IPS DF 6.9 (cell line): ENCODE data around the gene RBM4B.

Experiments used
- DNase-seq: peaks from one replicate; pipeline ENCODE4 v3.0.0-alpha.2; 2013; ENCODE audit warnings: low read depth, low spot score
- H3K27ac ChIP-seq: one replicate; pipeline ENCODE4 v1.5.1; 2013; ENCODE audit warnings: low read length, control low read depth
- H3K27me3 ChIP-seq: 2 replicates; pipeline ENCODE4 v1.6.1; 2013; ENCODE audit warnings: mild to moderate bottlenecking, low read length; ENCODE audit not compliant: control insufficient read depth, insufficient read depth
- H3K36me3 ChIP-seq: 2 replicates; pipeline ENCODE4 v1.6.1; 2013; ENCODE audit warnings: low read length; ENCODE audit not compliant: control insufficient read depth, insufficient read depth
- H3K4me1 ChIP-seq: 2 replicates; pipeline ENCODE4 v1.6.1; 2013; ENCODE audit warnings: low read length; ENCODE audit not compliant: control insufficient read depth, insufficient read depth
- H3K4me3 ChIP-seq: 2 replicates; pipeline ENCODE4 v1.5.1; 2013; ENCODE audit warnings: mild to moderate bottlenecking, low read length
- H3K9me3 ChIP-seq: 2 replicates; pipeline ENCODE4 v1.6.1; 2013; ENCODE audit warnings: low read length, inconsistent platforms; ENCODE audit not compliant: control insufficient read depth, insufficient read depth
- WGBS: extraction: QIAGEN DNeasy Blood & Tissue Kit; methylation state at CpG from one replicate; pipeline ENCODE4 v1.1.7; 2013; ENCODE audit warnings: mixed read lengths, missing lambda C conversion rate; ENCODE audit not compliant: insufficient read length, insufficient coverage; 5-methylcytosine and 5-hydroxymethylcytosine counted together

Gene RBM4B

GRCh38 chr11:66719111-66719872 lies 41.6 kb upstream of the RBM4B start:
- Histone ChIP-seq H3K4me3 (no peak overlapping the region), H3K36me3 (peaks cover 12% of the 10 kb centered on the region), H3K4me1 (peaks cover 15% of the 10 kb centered on the region), H3K27ac (no peak overlapping the region), H3K9me3 (no peaks in the 10 kb centered on the region), H3K27me3 (no peaks in the 10 kb centered on the region)
- no peak for DNase-seq
- no CpG with 5 or more reads among the region's 8 CpGs for WGBS

GRCh38 chr11:66718320-66718971 lies 40.8 kb upstream of the RBM4B start:
- WGBS = no CpG with 5 or more reads among the region's 26 CpGs
- peaks cover 19% of the 10 kb centered on the region for H3K36me3 ChIP-seq
- H3K4me1 ChIP-seq = peaks cover 15% of the 10 kb centered on the region
- H3K4me3 ChIP-seq = no peak overlapping the region
- no peaks in the 10 kb centered on the region for H3K9me3 ChIP-seq
- no peaks in the 10 kb centered on the region for H3K27me3 ChIP-seq
- H3K27ac ChIP-seq = no peak overlapping the region
- DNase-seq = no peak

- no peak for DNase-seq
- WGBS = no CpG with 5 or more reads among the region's 14 CpGs
- Histone ChIP-seq H3K36me3 (peaks cover 19% of the 10 kb centered on the region), H3K9me3 (no peaks in the 10 kb centered on the region), H3K4me3 (no peak overlapping the region), H3K27me3 (no peaks in the 10 kb centered on the region), H3K4me1 (peaks cover 15% of the 10 kb centered on the region), H3K27ac (no peak overlapping the region)
These were observed 40.2 kb upstream of the RBM4B start for GRCh38 chr11:66717925-66718319.

- Histone ChIP-seq H3K27ac (no peak overlapping the region), H3K27me3 (no peaks in the 10 kb centered on the region), H3K4me3 (no peak overlapping the region), H3K9me3 (no peaks in the 10 kb centered on the region), H3K36me3 (peaks cover 21% of the 10 kb centered on the region), H3K4me1 (peaks cover 15% of the 10 kb centered on the region)
- no CpG with 5 or more reads among the region's 3 CpGs for WGBS
- no peak for DNase-seq
These were observed 39.3 kb upstream of the RBM4B start for GRCh38 chr11:66716996-66717395.

GRCh38 chr11:66715346-66716085 lies 37.8 kb upstream of the RBM4B start:
- H3K27ac ChIP-seq = no peak overlapping the region
- no peak overlapping the region for H3K4me3 ChIP-seq
- peaks cover 13% of the 10 kb centered on the region for H3K4me1 ChIP-seq
- H3K36me3 ChIP-seq = peaks cover 23% of the 10 kb centered on the region
- H3K27me3 ChIP-seq = no peaks in the 10 kb centered on the region
- no peak for DNase-seq
- no peaks in the 10 kb centered on the region for H3K9me3 ChIP-seq
- no CpG with 5 or more reads among the region's 19 CpGs for WGBS

GRCh38 chr11:66713746-66714480 lies 36.2 kb upstream of the RBM4B start:
- WGBS = no CpG with 5 or more reads among the region's 12 CpGs
- Histone ChIP-seq H3K4me3 (no peak overlapping the region), H3K36me3 (peaks cover 25% of the 10 kb centered on the region), H3K27me3 (no peaks in the 10 kb centered on the region), H3K4me1 (peaks cover 6% of the 10 kb centered on the region), H3K27ac (no peak overlapping the region), H3K9me3 (no peaks in the 10 kb centered on the region)
- DNase-seq = no peak

GRCh38 chr11:66710384-66710930 lies 32.8 kb upstream of the RBM4B start:
- Histone ChIP-seq H3K4me1 (no peaks in the 10 kb centered on the region), H3K27ac (no peak overlapping the region), H3K36me3 (peaks cover 39% of the 10 kb centered on the region), H3K4me3 (no peak overlapping the region; the same call in 1 of the 2 replicates), H3K9me3 (no peaks in the 10 kb centered on the region), H3K27me3 (no peaks in the 10 kb centered on the region)
- no CpG with 5 or more reads among the region's 15 CpGs for WGBS
- no peak for DNase-seq

GRCh38 chr11:66708701-66709100 lies 31.0 kb upstream of the RBM4B start:
- DNase-seq = no peak
- no CpG with 5 or more reads among the region's 14 CpGs for WGBS

GRCh38 chr11:66708094-66708493 lies 30.4 kb upstream of the RBM4B start:
- Histone ChIP-seq H3K27me3 (no peaks in the 10 kb centered on the region), H3K4me1 (no peaks in the 10 kb centered on the region), H3K4me3 (no peak overlapping the region), H3K27ac (no peak overlapping the region), H3K9me3 (no peaks in the 10 kb centered on the region), H3K36me3 (peaks cover 33% of the 10 kb centered on the region)
- no peak for DNase-seq
- no CpG with 5 or more reads among the region's 20 CpGs for WGBS

More at GRCh38 chr11:66708701-66709100, 31.0 kb upstream of the RBM4B start:
- Histone ChIP-seq H3K36me3 (peaks cover 34% of the 10 kb centered on the region), H3K27me3 (no peaks in the 10 kb centered on the region), H3K27ac (no peak overlapping the region), H3K4me3 (no peak overlapping the region), H3K4me1 (no peaks in the 10 kb centered on the region), H3K9me3 (no peaks in the 10 kb centered on the region)

GRCh38 chr11:66707486-66707885 lies 29.8 kb upstream of the RBM4B start:
- no peak overlapping the region for H3K4me3 ChIP-seq
- H3K27me3 ChIP-seq = no peaks in the 10 kb centered on the region
- H3K36me3 ChIP-seq = peaks cover 30% of the 10 kb centered on the region
- WGBS = no CpG with 5 or more reads among the region's 26 CpGs
- H3K4me1 ChIP-seq = no peaks in the 10 kb centered on the region
- DNase-seq = no peak
- H3K9me3 ChIP-seq = no peaks in the 10 kb centered on the region
- H3K27ac ChIP-seq = no peak overlapping the region
